ENCODE measurements around the gene COL4A4. TPM values are rescaled to one million over a fixed set of nuclear protein-coding genes. Genes with fewer than 3 reads are reported as not detected.

COL4A4 gene
- total RNA-seq, 1 experiment from 2014 or later: 3.1 TPM

DNA sequence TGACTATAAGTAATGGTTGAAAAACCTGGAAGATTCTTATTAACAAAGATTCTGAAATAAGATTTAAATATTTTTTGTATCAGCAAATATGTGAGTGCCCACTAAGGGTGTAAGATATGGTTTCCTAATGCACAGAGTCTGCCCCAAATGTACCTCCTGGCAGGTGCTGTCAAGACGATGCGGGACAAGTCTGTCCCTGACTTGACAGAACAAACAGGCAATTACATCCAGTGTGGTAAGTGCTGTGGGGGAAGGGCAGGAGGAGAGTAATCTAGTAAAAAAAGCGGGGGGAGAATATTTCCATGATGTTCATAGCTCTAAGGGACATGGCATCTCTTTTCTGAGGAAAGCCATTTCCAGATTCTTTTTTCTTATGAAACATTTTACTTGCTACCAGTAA is 127.5 kb downstream of the COL4A4 start:
- Mint-ChIP-seq H3K4me1 (peaks cover 4% of the 10 kb centered on the region; the same call in 1 of the 2 replicates), H3K27ac (no peak overlapping the region), H3K4me3 (no peak overlapping the region), H3K27me3 (ENCODE audit: low read depth) (no peaks in the 10 kb centered on the region), H3K9me3 (peaks cover 6% of the 10 kb centered on the region), H3K36me3 (no peaks in the 10 kb centered on the region)
- DNase-seq (ENCODE audit: low spot score) (no peak), ATAC-seq (no peak)
- TF ChIP-seq E2F4 (CRISPR knock-in tag; IDR thresholded peaks at IDR 0.05; ENCODE audit: borderline replicate concordance, low read depth): no peak
- no peak for TF ChIP-seq GTF2I (CRISPR knock-in tag; conservative IDR thresholded peaks at IDR 0.05)
- TF ChIP-seq, protein P1, sequence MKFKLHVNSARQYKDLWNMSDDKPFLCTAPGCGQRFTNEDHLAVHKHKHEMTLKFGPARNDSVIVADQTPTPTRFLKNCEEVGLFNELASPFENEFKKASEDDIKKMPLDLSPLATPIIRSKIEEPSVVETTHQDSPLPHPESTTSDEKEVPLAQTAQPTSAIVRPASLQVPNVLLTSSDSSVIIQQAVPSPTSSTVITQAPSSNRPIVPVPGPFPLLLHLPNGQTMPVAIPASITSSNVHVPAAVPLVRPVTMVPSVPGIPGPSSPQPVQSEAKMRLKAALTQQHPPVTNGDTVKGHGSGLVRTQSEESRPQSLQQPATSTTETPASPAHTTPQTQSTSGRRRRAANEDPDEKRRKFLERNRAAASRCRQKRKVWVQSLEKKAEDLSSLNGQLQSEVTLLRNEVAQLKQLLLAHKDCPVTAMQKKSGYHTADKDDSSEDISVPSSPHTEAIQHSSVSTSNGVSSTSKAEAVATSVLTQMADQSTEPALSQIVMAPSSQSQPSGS (CRISPR knock-in tag; IDR thresholded peaks at IDR 0.05; ENCODE audit: borderline replicate concordance, low read depth): no peak
- TF ChIP-seq ZNF416 (CRISPR knock-in tag; IDR thresholded peaks at IDR 0.05): no peak
- TF ChIP-seq, protein P2, sequence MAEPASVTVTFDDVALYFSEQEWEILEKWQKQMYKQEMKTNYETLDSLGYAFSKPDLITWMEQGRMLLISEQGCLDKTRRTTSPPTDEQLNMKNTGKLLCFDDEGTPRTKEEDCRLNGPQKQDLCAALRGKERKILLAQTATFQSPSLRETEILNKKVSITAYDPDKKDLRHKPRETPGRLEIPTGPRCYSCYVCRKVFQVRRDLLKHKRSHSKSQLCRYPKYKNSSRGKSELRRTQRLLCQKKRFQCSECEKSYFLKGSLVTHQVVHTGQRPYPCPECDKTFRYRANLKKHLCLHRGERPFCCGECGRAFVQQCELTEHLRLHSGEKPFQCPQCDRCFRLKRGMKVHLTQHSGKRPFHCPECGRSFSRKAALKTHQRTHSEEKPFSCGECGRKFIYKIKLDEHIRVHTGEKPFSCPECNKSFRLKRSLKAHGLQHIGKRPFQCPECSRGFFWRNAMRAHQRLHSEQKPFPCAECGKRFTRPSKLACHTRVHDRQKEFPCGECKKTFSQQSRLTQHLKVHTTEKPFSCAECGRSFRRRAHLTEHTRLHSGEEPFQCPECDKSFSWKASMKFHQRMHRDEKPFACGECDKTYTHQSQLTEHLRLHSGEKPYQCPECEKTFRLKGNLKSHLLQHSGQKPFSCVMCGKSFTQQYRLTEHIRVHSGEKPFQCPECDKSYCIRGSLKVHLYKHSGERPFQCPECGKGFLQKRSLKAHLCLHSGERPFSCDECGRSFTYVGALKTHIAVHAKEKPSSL (CRISPR knock-in tag; conservative IDR thresholded peaks at IDR 0.05): no peak
- TF ChIP-seq JUN (CRISPR knock-in tag; IDR thresholded peaks at IDR 0.05): no peak
- TF ChIP-seq MXD4 (CRISPR knock-in tag; IDR thresholded peaks at IDR 0.05; ENCODE audit: borderline replicate concordance): no peak
- POLR2A ChIA-PET: no interaction called here
- CTCF ChIA-PET: no interaction called here

GRCh38 chr2:227035711-227036367 is 128.2 kb downstream of the COL4A4 start:
- CTCF ChIA-PET: no interaction called here
- ATAC-seq (no peak), DNase-seq (ENCODE audit: low spot score) (no peak)
- H3K4me3 Mint-ChIP-seq: no peak overlapping the region
- TF ChIP-seq FOXK1 (CRISPR knock-in tag; IDR thresholded peaks at IDR 0.05) (no peak), ATF6 (CRISPR knock-in tag; IDR thresholded peaks at IDR 0.05) (no peak), TCF7 (CRISPR knock-in tag; IDR thresholded peaks at IDR 0.05; ENCODE audit: low read depth) (no peak), TEAD1 (CRISPR knock-in tag; IDR thresholded peaks at IDR 0.05) (no peak), ZNF263 (CRISPR knock-in tag; IDR thresholded peaks at IDR 0.05; ENCODE audit: low read depth) (no peak), E2F1 (CRISPR knock-in tag; IDR thresholded peaks at IDR 0.05) (no peak)
- TF ChIP-seq, protein P2 (CRISPR knock-in tag; conservative IDR thresholded peaks at IDR 0.05): no peak
- TF ChIP-seq, protein P3, sequence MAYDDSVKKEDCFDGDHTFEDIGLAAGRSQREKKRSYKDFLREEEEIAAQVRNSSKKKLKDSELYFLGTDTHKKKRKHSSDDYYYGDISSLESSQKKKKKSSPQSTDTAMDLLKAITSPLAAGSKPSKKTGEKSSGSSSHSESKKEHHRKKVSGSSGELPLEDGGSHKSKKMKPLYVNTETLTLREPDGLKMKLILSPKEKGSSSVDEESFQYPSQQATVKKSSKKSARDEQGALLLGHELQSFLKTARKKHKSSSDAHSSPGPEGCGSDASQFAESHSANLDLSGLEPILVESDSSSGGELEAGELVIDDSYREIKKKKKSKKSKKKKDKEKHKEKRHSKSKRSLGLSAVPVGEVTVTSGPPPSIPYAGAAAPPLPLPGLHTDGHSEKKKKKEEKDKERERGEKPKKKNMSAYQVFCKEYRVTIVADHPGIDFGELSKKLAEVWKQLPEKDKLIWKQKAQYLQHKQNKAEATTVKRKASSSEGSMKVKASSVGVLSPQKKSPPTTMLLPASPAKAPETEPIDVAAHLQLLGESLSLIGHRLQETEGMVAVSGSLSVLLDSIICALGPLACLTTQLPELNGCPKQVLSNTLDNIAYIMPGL (CRISPR knock-in tag; IDR thresholded peaks at IDR 0.05): no peak
- TF ChIP-seq, protein P4, sequence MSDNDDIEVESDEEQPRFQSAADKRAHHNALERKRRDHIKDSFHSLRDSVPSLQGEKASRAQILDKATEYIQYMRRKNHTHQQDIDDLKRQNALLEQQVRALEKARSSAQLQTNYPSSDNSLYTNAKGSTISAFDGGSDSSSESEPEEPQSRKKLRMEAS (CRISPR knock-in tag; IDR thresholded peaks at IDR 0.05): no peak
- peaks cover 4% of the 10 kb centered on the region; the same call in 1 of the 2 replicates for H3K4me1 Mint-ChIP-seq
- H3K27me3 Mint-ChIP-seq (ENCODE audit: low read depth): no peaks in the 10 kb centered on the region
- H3K9me3 Mint-ChIP-seq: peaks cover 6% of the 10 kb centered on the region
- no peak overlapping the region for H3K27ac Mint-ChIP-seq
- no peaks in the 10 kb centered on the region for H3K36me3 Mint-ChIP-seq
- POLR2A ChIA-PET: no interaction called here

Measured in WTC11 (cell line).